GM12864 (cell line): Measurements from ENCODE around the gene PTPRT.

Experiments
- DNase-seq: peaks from one replicate; pipeline ENCODE4 v3.0.0-alpha.2; 2011; ENCODE audit warnings: low read depth
- H3K4me3 ChIP-seq: 2 replicates; pipeline ENCODE4 v1.5.1; 2011; ENCODE audit warnings: mild to moderate bottlenecking, low read depth, low read length, control low read depth
- CTCF ChIP-seq: IDR thresholded peaks from 2 replicates; pipeline ENCODE4 v1.5.1; 2011; ENCODE audit warnings: low read depth, mild to moderate bottlenecking, moderate library complexity, low read length, control low read depth, inconsistent platforms; ENCODE audit errors: missing control alignments

The PTPRT gene

GRCh38 chr20:42941629-42942028 is 248.1 kb downstream of the PTPRT start:
- no peak for DNase-seq
- TF ChIP-seq CTCF, result no peak
- no peak overlapping the region for H3K4me3 ChIP-seq

GRCh38 chr20:42938441-42939205 is 251.1 kb downstream of the PTPRT start:
- TF ChIP-seq CTCF, result no peak
- no peak for DNase-seq
- no peak overlapping the region for H3K4me3 ChIP-seq

- H3K4me3 ChIP-seq, result no peak overlapping the region
- no peak for DNase-seq
- TF ChIP-seq CTCF, result no peak
Measured at GRCh38 chr20:42936482-42936881, 253.2 kb downstream of the PTPRT start.

- DNase-seq, result no peak
- H3K4me3 ChIP-seq, result no peak overlapping the region
- no peak for TF ChIP-seq CTCF
Measured at GRCh38 chr20:42924215-42924614, 265.5 kb downstream of the PTPRT start.

GRCh38 chr20:42923348-42923918 is 266.3 kb downstream of the PTPRT start:
- TF ChIP-seq CTCF, result no peak
- H3K4me3 ChIP-seq, result no peak overlapping the region
- no peak for DNase-seq

- DNase-seq, result no peak
- no peak for TF ChIP-seq CTCF
- H3K4me3 ChIP-seq, result no peak overlapping the region
Measured at GRCh38 chr20:42920776-42921175, 268.9 kb downstream of the PTPRT start.

- no peak for TF ChIP-seq CTCF
- no peak for DNase-seq
- H3K4me3 ChIP-seq, result no peak overlapping the region
Measured at GRCh38 chr20:42919316-42919715, 270.4 kb downstream of the PTPRT start.
